Fibroblast of lung (primary cell): Measurements from ENCODE around the gene HNRNPU.

Experiments used
- CTCF ChIP-seq, 2 donors: IDR thresholded peaks in 1 of 2; conservative IDR thresholded peaks in 1 of 2; 1 replicate in 1 of 2; 2 replicates in 1 of 2; pipeline ENCODE4 v1.5.1; 2011 to 2012; ENCODE audit warnings: low read length in 2 of 2, control low read depth in 1 of 2, inconsistent platforms in 1 of 2, low read depth in 1 of 2, mild to moderate bottlenecking in 1 of 2
- EZH2 ChIP-seq: IDR thresholded peaks from 2 replicates; pipeline ENCODE4 v1.5.1; 2012; ENCODE audit warnings: low read length, control low read depth, mild to moderate bottlenecking; ENCODE audit errors: missing control alignments

DNA sequence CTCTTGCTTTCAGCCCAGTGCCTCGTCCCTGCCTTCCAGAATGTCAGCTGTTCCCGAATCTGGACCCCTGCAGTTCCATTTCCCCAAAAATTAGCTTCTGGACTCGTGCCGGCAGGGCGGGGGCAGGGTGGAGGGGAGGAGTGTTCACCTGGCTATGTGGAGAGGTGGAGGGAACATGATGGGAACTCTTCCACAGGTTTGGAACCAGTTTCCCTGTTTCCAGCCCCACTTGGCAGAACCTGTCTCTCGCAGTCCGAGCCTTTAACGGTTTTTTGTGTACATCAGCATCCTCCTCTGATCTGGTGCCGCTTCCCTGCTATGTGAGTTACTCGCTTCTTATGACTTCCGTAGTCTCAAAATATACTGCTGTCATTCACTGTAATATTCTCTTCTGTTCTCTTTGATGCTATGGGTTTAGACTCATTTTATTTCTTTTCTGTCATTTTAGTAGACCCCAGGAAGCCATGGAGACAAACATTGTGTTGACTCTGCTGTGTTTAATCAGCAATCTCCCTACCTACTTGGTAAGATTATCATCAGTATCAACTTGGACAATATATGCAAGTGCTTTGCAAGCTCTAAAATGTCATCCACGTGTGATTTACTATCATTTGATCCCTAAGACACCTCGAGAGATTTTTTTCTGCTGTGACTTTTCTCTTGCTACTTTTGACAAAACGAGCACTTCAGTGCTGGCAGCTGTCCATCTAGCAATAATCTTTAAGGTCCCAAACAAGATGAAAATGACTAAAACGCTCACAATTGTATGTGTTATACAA, 33.3 kb upstream of the HNRNPU start:
- TF ChIP-seq CTCF (conservative IDR thresholded peaks at IDR 0.05 in 1 of 2, IDR thresholded peaks at IDR 0.05 in 1 of 2; ENCODE audit: low read depth in 1 of 2, low read length in 2 of 2) (no peak), EZH2 (no peak)
